Natural killer cell (primary cell): ENCODE data around the gene PPP1R3D. TPM values are rescaled to one million over a fixed set of nuclear protein-coding genes. Genes with fewer than 3 reads are reported as not detected.
A peak's percentile ranks its signal among the peaks of the same experiment; 100 is the strongest.

ENCODE experiments used
- ATAC-seq, 3 donors: fragments of 150-1000 bp in 2 of 3; fragments of 200-7000 bp in 1 of 3; cut with Tn5 transposase; 1 replicate in 1 of 3; 2 replicates in 2 of 3; pipeline ENCODE4 v1.10.0; 2021; ENCODE audit warnings: mild to moderate bottlenecking in 2 of 3, moderate library complexity in 2 of 3
- DNase-seq, 2 donors: peaks; one replicate each; pipeline versions ENCODE4 v3.0.0 to v3.0.0-alpha.2; 2013 to 2021; ENCODE audit warnings: mixed read lengths in 1 of 2
- H3K27ac ChIP-seq: one replicate; pipeline ENCODE4 v1.5.1; 2013; ENCODE audit warnings: mild to moderate bottlenecking, low read length
- H3K27me3 ChIP-seq: one replicate; pipeline ENCODE4 v1.6.1; 2013; ENCODE audit warnings: low read length; ENCODE audit not compliant: control insufficient read depth, insufficient read depth
- H3K36me3 ChIP-seq: one replicate; pipeline ENCODE4 v1.6.1; 2013; ENCODE audit warnings: low read length; ENCODE audit not compliant: control insufficient read depth, insufficient read depth
- H3K4me1 ChIP-seq: one replicate; pipeline ENCODE4 v1.6.1; 2013; ENCODE audit warnings: low read length; ENCODE audit not compliant: control insufficient read depth, insufficient read depth
- H3K4me3 ChIP-seq: one replicate; pipeline ENCODE4 v1.5.1; 2013; ENCODE audit warnings: low read length
- H3K9me3 ChIP-seq: one replicate; pipeline ENCODE4 v1.6.1; 2013; ENCODE audit warnings: low read length; ENCODE audit not compliant: control insufficient read depth, insufficient read depth
- H3K27ac Mint-ChIP-seq, 2 donors: one replicate each; pipeline ENCODE4 v1.8.0; 2022; ENCODE audit warnings: mild to moderate bottlenecking in 2 of 2, mixed read lengths in 2 of 2, moderate library complexity in 1 of 2
- H3K27me3 Mint-ChIP-seq, 2 donors: one replicate each; pipeline ENCODE4 v1.8.0; 2022; ENCODE audit warnings: low read depth in 2 of 2, mixed read lengths in 2 of 2
- H3K36me3 Mint-ChIP-seq: one replicate; pipeline ENCODE4 v1.8.0; 2022; ENCODE audit warnings: mixed read lengths
- H3K4me1 Mint-ChIP-seq, 2 donors: one replicate each; pipeline ENCODE4 v1.8.0; 2022; ENCODE audit warnings: mixed read lengths in 2 of 2
- H3K4me3 Mint-ChIP-seq: one replicate; pipeline ENCODE4 v1.8.0; 2022; ENCODE audit warnings: mild to moderate bottlenecking, moderate library complexity, mixed read lengths
- H3K9me3 Mint-ChIP-seq, 2 donors: one replicate each; pipeline ENCODE4 v1.8.0; 2022; ENCODE audit warnings: mixed read lengths in 2 of 2
- WGBS: methylation state at CpG from one replicate; pipeline ENCODE4 v1.1.7; 2013; ENCODE audit warnings: missing lambda C conversion rate; ENCODE audit not compliant: insufficient coverage; 5-methylcytosine and 5-hydroxymethylcytosine counted together
- intact Hi-C: fragments of 100-400 bp; cut with micrococcal nuclease; formaldehyde crosslinking; loops from one replicate; pipeline ENCODE4 v1.14.2; 2022
- total RNA-seq, 4 donors: library from RNA; stranded (reverse); fragments of 120-200 nt in 1 of 4; gene quantifications; one replicate each; pipeline versions ENCODE4 v1.2.3 to v1.2.4, GENCODE V29; 2013 to 2022
- TF ChIP-seq, protein P1 (sequence below): fragments of 200-600 bp; IDR thresholded peaks from one replicate; pipeline ENCODE4 v1.8.0; 2022; ENCODE audit warnings: antibody characterized with exemption

Gene PPP1R3D
- total RNA-seq, 3 donors from 2014 or later (not counting 1 experiment from before 2014, with no cell fraction given): 3.5 to 6.9 (median 6.7) TPM

DNA sequence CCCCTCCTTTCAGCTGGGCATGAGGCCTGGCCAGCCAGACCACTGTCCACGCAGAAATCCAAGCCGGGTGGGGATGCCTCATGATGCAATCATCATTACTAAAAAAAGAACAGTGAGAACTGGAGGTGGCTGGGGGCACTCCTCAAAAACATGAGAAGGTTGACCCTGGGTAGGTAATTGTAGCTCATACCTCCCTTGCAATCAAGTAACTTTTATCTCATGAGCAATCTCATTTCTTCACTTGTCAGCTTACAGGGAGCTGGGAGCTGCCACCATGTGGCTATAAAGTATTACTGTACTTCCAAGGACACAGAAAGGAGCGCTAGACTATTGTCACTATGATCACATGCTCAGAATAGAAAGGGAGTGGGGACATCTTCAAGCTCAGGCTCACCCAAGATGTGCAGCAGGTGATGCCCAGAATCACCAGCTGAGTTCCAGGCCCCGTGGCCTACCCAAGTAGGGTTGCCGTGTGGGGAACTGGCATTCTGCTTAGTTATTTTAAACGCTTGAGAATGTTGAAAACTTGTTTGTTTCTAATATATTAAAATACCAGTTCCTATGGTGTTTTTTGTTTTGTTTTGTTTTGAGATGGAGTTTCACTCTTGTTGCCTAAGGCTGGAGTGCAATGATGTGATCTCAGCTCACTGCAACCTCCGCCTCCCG lies 15.2 kb upstream of the PPP1R3D start:
- Histone ChIP-seq H3K27ac (no peak overlapping the region), H3K4me1 (no peaks in the 10 kb centered on the region), H3K9me3 (no peaks in the 10 kb centered on the region), H3K4me3 (no peak overlapping the region), H3K36me3 (no peaks in the 10 kb centered on the region), H3K27me3 (no peaks in the 10 kb centered on the region)
- H3K9me3 Mint-ChIP-seq: no peaks in the 10 kb centered on the region
- no peaks in the 10 kb centered on the region for H3K36me3 Mint-ChIP-seq
- ATAC-seq: no peak
- WGBS: 93% methylated on average over 7 of the region's 8 CpGs
- intact Hi-C loops: no loop called here
- H3K27me3 Mint-ChIP-seq: no peaks in the 10 kb centered on the region
- peak in 1 of 2 donors; percentile 22 for DNase-seq
- H3K4me3 Mint-ChIP-seq: no peak overlapping the region
- H3K27ac Mint-ChIP-seq: no peak overlapping the region
- TF ChIP-seq, protein P1, sequence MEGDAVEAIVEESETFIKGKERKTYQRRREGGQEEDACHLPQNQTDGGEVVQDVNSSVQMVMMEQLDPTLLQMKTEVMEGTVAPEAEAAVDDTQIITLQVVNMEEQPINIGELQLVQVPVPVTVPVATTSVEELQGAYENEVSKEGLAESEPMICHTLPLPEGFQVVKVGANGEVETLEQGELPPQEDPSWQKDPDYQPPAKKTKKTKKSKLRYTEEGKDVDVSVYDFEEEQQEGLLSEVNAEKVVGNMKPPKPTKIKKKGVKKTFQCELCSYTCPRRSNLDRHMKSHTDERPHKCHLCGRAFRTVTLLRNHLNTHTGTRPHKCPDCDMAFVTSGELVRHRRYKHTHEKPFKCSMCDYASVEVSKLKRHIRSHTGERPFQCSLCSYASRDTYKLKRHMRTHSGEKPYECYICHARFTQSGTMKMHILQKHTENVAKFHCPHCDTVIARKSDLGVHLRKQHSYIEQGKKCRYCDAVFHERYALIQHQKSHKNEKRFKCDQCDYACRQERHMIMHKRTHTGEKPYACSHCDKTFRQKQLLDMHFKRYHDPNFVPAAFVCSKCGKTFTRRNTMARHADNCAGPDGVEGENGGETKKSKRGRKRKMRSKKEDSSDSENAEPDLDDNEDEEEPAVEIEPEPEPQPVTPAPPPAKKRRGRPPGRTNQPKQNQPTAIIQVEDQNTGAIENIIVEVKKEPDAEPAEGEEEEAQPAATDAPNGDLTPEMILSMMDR: no peak
- H3K4me1 Mint-ChIP-seq: no peaks in the 10 kb centered on the region

DNA sequence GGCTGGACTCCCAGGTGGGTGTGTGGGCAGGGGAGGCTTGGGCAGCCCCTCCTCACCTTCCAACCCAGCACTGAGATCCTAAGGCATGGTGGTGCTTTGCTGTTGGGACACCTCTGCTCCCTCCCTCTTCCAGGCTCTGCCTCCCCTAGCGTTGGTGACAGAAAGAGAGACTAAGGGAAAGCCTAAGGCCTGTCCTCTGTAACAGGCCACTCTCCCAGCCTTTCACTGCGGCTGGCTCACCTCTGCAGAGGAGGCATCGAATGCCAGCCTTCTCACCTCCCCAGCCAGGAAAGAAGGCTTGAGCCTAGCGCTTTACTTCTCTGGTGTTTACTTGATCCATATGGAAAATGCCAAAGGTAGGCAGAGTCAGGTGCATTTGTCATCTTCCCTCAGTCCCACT lies 14.6 kb upstream of the PPP1R3D start:
- H3K36me3 ChIP-seq: no peaks in the 10 kb centered on the region
- H3K4me1 ChIP-seq: no peaks in the 10 kb centered on the region
- no peaks in the 10 kb centered on the region for H3K4me1 Mint-ChIP-seq
- H3K36me3 Mint-ChIP-seq: no peaks in the 10 kb centered on the region
- H3K4me3 ChIP-seq: no peak overlapping the region
- TF ChIP-seq, protein P1: no peak
- no peaks in the 10 kb centered on the region for H3K9me3 Mint-ChIP-seq
- ATAC-seq (no peak), DNase-seq (no peak)
- intact Hi-C loops: no loop called here
- no peaks in the 10 kb centered on the region for H3K27me3 ChIP-seq
- 89% methylated on average over 4 of the region's 4 CpGs for WGBS
- H3K9me3 ChIP-seq: no peaks in the 10 kb centered on the region
- no peak overlapping the region for H3K27ac Mint-ChIP-seq
- no peak overlapping the region for H3K27ac ChIP-seq
- H3K27me3 Mint-ChIP-seq: no peaks in the 10 kb centered on the region
- no peak overlapping the region for H3K4me3 Mint-ChIP-seq

DNA sequence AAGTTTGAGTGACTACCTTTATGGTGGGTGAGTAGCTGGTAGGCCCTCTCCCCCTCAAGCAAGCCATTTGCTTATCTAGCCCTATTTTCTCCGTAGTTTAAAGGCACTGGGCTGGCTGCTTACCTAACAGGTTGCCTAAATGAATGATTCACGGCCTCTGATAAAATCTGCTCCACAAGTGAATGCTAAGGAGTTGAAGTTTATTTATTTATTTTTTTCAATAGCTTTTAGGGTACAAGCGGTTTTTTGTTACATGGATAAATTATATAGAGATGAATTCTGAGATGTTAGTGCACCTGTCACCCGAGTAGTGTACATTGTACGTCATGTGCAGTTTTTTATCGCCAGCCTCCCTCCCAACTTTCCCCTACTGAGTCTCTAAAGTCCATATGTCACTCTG lies 9.8 kb upstream of the PPP1R3D start:
- Mint-ChIP-seq H3K4me3 (no peak overlapping the region), H3K9me3 (no peaks in the 10 kb centered on the region), H3K4me1 (peaks cover 11% of the 10 kb centered on the region in 2 donors), H3K27ac (no peak overlapping the region), H3K27me3 (no peaks in the 10 kb centered on the region), H3K36me3 (no peaks in the 10 kb centered on the region)
- no peak for ATAC-seq
- peaks cover 12% of the 10 kb centered on the region for H3K36me3 ChIP-seq
- no peak for DNase-seq
- H3K27ac ChIP-seq: no peak overlapping the region
- H3K9me3 ChIP-seq: no peaks in the 10 kb centered on the region
- TF ChIP-seq, protein P1: no peak
- intact Hi-C loops: loop anchor here (1.0 to 10.0 kb wide), 3 partner anchors 313 to 1945 kb away; no protein-coding TSS in a partner anchor
- no peaks in the 10 kb centered on the region for H3K27me3 ChIP-seq
- WGBS: 100% methylated on average over 4 of the region's 6 CpGs
- no peak overlapping the region for H3K4me3 ChIP-seq
- peaks cover 3% of the 10 kb centered on the region for H3K4me1 ChIP-seq
